ENCODE results near the gene JUND.
"Not testable (repeated sequence)": the region's sequence is repeated elsewhere in the genome, so short reads cannot be mapped to it uniquely, and the experiment has no call there.

The JUND gene

DNA sequence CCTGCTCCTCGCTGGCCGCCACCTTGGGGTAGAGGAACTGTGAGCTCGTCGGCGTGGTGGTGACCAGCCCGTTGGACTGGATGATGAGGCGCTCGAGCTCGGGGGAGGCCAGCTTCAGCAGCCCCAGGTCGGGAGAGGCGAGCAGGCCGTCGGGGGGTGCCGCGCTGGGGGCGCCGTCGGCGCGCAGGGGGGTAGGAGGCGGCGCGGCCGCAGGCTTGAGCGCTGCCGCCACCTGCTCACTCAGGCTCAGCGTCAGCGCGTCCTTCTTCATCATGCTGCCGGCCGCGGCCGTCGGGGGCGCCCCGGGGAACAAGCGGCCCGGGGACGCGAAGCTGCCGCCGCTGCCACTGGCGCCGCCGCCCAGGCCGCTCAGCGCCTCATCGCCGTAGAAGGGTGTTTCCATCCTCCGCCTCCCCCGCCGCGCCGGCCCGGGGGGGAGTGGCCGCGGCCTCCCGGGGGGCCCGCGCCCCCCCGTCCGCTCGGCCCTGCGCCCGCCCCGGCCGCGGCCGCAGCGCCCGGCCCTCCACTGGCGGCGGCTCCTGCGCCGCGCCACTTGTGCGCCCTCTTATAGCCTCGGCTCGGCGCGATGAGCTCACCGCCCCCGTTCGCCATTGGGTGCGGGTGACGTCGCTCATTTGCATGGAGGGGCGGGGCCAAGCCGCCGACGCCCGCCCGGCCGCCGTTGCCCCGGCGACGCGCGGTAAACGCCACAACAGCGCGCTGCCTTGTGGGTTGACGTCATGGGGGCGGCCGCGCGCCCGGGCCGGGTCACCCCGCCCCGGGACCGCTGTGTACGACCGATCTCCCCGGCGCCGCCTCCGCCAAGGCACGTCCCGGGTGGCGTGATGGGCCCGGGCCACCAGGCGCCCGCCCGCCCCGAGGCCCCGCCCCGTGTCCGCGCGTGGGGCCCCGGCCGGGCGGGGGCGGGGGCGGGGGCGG is at the start of gene JUND:
Gene JUND, minus strand, starts transcription at position 541 of the 939 bp plus-strand sequence. Its CDS starts 138 bp downstream, at position 403.
- DNase-seq: peak; percentile 98

DNA sequence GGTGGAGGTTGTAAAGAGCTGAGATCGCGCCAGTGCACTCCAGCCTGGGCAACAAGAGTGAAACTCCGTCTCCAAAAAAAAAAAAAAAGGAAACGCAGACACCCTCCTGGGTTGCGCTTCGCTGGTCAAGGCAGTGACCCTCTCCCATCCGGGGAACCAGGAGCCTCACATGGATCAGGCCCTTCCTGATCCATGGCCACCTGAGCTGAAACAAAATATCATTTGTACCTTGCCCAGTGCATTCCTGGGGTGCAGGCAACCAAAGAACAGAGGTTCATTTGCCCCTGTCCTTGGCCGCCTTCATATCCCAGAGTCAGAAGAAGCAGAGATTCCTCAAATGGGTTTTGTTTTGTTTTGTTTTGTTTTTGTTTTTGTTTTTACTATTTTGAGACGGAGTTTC is 49.4 kb upstream of the JUND start:
- DNase-seq: no peak

DNA sequence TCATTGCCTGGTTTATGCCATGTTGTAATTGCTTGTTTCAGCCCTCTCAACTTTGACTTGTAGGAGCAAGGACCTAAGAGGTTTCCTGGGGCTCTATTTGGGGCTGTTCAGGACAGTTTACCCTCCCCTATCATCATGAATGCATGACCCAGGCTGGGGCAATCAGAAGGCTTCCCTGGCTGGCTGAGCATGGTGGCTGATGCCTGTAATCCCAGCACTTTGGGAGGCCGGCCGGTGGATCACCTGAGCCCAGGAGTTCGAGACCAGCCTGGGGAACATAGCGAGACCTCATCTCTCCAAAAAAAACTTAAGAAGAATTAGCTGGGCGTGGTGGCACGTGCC is 47.6 kb upstream of the JUND start:
- no peak for DNase-seq

DNA sequence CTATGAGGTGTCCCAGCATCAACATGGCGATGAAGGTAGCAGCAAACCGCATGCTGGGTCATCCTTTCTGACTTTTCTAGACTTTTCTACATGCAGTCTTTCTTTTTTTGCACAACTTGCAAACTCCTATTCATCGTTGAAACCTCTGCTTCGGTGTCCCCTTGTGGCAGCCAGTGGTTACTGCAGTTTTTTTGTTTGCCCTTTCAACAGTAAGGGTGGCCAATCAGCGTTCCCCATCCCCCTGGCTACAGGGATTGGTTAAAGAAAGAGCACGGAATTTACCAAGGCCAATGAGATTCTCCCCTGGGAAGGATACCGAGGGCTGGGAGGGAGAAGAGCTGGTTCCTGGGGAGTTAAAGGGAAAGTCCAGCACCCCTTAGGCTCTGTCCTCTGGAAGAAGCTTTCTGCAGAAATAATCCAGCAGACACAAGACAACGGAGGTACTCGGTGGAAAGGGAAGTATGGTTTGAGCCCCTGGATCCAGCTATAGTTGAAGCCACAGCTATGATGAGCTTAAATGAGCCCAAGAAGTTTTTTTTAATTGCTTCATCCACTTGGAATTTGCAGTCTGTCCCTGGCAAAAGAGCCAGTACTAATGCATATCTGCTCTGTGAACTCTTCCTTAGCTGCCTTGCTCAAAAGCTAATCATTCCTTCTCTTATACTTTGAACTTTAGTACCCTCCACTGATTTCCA is 47.1 kb upstream of the JUND start:
- peak; percentile 91 for DNase-seq

DNA sequence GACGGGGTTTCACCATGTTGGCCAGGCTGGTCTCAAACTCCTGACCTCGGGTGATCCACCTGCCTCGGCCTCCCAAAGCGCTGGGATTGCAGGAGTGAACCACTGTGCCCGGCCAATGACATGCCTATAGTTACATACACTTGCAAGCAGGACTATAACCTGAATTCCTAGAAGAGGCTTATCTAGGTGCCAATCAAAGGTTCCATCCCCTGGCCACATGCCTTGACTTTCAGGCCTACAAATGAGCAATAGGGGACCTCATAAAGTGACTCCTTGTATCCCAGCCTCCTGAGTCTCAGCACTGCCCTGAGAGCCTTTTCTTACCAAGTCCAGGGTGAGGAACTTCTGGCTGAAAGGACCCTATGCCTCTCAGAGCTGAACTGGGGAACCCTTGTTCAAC is 45.4 kb upstream of the JUND start:
- no peak for DNase-seq

DNA sequence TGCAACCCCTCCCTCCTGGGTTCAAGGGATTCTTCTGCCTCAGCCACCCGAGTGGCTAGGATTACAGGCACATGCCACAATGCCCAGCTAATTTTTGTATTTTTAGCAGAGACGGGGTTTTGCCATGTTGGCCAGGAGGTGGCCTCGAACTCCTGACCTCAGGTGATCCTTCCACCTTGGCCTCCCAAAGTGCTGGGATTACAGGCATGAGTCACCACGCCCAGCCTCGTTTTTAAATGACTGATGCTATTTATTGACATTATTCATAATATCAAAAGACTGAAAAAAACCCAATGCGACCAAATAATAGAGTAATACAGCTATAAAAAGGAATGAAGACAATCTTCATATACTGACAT is 42.9 kb upstream of the JUND start:
- DNase-seq: not testable (repeated sequence)

DNA sequence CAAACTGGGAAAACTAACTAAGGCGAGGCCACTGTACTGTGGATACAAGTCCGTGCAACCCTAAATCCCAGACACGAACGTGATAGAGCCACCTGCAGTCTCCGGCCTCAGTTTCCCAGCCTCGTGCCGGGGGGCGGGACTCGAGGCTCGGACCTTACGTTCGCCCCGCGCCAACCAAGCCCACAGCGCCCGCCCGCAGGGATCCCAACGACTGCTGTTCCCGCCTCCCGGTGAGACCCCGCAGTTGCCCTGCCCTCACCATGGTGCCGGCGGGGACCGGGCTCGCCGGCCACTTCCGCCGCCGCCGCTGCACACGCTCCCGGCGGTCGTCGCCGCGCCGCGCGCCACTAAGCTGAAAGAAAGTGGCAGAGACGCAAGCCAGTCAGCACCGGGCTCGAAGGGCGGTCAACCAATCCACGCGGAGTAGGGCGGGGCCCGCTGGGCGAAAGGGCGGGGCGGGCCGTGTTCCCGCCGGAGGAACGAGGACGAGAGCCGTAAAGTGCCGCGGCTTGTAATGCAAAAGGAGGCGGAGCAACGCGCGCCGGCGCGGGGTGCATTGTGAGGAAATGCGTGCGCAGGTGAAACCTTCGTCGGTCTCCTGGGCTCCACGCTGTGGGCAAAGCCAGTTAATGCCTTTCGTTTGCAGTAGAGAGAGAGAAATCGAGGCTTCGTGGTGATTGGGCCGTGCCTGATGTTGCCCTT is 41.5 kb upstream of the JUND start, which contains the start of gene LSM4:
Gene LSM4, minus strand, starts transcription at position 318 of the 702 bp plus-strand sequence. Its CDS starts 56 bp downstream, at position 262.
- DNase-seq: peak; percentile 100

DNA sequence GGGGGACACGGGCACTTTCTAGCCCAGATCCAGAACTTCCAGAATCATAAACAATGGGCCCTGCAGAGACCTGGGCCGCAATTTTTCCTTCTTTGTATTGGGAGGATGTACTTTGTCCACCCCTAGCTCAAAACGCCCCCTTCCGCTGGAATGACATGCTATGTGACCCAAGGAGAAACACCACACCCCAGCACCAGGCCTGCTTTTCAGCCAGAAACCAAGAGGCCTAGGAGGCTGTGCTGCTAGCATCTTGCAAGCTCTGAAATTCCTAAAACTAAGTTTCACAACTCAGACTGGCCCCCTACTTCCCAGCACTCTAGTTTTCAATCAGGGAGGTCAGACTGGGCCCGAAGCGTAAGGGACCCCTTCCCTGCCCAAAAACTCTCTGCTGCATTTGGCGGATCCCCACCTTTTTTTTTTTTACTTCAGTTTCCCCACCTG is 40.9 kb upstream of the JUND start:
- DNase-seq: peak; percentile 76

DNA sequence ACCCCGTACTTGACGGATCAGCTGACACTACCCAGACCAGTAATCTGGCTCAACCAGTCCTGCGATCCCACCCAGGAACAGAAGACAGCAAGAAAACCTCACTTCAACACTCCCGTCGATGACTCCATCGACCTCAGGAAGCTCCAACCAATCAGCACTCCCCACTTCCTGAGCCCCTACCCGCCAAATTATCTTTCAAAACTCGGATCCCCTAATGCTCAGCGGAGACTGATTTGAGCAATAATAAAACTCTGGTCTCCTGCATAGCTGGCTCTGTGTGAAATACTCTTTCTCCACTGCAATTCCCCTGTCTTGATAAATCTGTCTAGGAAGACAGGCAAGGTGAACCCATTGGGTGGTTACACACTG is 40.3 kb upstream of the JUND start:
- no peak for DNase-seq

DNA sequence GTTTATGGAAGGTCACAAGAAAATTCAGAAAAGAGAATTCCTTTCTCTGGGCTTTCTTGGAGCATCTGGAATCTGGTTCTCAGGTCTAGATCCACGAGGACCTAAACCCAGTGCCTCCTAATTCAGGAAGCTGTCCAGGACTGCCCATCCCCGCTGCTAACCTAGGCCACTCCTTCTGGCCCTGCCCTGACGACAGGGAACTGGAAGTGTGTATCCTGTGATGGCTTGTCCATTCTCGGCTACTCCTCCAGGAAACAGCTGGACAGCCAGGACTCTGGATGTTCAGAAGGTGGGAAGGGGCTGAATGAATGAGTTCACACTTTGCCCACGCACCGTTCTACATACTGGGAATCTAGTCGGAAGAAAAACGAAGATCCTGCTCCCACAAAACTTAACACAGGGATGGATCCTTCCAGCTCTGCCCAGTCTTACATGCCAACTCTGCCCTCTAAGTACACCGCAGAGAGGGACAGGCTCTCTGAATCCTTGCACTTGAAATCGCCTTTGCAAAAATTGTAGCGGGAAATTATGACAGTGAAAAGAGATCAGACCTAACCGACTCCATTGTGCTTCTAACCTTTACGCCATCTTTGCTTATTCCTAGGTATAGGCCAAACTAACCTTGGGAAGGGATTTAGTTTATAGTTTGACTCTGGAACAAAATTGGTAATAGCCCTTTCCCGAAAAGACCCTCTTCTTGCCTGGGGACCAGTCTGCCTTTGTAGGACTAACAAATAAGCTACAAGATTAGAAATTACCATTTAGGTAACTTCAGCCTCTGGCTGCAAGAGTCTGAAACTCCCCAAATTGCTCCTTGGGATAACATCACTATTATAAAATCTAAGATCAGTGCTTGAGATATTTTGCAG is 39.7 kb upstream of the JUND start:
- no peak for DNase-seq

DNA sequence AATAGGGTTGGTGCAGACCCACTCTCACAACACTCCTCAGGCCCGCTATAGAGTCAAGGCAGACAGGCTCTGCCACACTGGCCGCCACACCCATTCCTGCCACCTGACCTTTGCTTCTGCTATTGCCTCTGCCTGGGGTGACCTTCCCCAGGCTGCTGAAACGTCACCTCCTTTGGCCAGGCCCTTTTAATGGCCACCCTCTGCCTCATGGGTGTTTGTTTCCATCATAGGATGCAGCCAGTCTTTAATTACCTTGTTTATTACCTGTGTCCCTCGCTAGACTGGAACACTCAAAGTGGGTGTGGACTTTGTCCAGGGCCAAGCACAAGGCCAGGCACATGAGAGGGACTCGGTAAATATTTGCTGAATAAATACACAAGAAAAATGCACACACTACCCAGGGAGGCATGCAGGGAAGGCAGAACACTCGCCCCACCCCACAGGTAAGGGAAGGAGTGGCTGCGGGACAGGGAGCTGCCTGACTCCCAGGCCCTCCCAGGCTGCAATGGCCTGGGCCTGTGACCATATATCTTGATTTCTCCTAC is 38.2 kb upstream of the JUND start:
- no peak for DNase-seq

DNA sequence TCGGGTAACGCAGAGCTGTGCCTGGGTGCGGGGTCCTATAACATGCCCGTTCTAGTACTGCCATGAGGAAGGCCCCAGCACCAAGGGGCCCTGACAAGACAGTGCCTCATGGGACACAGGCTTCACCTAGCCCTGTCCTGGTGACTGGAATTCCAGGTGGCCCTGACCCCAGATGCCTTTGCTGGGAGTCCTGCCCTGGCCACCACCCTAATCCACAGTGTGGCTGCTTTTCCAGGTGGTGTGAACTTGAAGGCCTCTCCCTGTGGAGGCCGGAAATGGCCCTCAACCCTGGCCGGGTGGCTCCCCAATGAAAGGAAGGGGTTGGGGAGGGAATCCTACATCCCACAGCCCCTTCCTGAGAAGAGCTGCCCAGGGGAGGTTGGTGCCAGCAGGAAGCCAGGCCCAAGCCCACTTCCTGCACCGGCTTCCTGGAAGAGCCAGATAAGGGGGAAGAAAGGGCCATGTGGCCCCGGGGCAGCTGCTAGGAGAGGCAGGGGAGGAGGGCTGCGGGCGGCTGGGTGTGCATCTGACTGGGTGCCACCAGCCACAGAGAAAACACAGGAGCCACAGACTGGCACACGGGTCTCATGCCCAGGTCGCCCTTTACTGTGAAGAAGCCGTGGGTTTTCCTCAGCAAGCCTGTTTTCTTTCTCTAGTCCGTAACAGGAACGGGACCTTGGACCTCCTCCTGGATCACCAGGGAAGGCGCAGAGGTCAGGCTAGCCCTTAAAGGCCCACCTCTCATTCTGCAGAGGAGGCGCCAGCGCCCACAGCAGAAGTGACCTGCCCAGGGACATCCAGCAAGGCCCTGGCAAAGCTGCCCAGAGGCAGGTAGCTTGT is 36.8 kb upstream of the JUND start:
- no peak for DNase-seq

DNA sequence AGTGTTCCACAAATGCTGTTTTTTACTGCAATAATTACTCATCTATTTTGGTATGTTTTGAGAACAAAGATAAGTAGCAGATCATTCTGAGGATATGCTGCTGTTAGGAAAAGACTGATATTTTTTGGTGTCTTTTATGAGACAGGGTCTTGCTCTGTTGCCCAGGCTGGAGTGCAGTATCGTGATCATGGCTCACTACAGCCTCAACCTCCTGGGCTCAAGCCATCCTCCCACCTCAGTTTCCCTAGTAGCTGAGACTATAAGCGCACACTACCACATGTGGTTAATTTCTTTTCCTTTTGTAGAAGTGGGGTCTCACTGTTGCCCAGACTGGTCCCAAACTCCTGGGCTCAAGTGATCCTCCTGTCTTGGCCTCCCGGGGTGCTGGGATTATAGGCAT is 32.0 kb upstream of the JUND start:
- no peak for DNase-seq

DNA sequence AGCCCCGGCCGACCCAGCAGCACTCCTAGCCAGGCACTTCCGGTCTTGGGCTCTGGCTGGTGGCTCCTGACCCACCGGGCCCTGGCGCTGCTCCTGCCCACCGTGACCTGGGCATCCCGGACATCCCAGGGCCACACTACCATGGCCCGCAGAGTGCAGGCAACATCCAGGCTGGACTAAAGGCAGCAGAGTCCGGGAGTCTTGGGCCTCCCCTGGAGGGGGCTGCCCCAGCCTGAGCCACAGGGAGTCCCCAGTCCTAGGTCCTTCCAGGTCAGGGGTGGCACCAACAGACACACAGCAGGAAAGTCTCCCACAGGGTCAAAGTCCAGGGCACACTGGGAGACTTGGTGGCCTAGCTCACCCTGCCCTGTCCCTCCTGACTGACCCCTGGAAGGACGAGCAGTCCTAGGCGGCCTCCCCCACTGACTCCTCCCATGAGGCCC is 30.7 kb upstream of the JUND start:
- DNase-seq: no peak

DNA sequence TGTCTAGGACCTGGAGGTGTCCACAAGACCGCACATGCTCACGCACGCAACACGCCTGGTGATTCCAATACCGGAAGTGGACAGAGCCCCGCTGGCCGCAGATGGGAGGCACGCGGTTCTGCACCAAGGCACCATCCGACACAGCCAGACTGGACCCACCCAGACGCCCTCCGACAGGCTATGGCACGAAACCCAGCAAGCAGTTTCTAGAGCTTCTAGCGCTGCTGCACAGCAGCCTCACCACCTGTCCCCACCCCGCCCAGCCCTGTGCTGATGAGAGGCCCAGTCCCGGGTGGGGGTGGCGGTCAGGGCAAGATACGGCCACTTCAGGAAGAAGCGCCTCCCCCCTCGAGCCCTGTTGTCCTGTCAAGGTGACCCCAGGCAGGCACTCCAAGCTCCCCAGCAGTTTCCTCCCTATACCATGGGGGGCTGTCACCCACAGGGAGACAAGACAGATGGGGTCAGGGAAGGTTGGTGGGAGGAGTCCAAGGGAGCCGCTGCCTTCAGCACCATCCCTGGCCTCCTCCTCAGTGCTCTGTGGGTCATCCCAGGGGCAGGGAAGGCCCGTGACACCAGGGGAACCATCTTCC is 30.2 kb upstream of the JUND start:
- DNase-seq: no peak

DNA sequence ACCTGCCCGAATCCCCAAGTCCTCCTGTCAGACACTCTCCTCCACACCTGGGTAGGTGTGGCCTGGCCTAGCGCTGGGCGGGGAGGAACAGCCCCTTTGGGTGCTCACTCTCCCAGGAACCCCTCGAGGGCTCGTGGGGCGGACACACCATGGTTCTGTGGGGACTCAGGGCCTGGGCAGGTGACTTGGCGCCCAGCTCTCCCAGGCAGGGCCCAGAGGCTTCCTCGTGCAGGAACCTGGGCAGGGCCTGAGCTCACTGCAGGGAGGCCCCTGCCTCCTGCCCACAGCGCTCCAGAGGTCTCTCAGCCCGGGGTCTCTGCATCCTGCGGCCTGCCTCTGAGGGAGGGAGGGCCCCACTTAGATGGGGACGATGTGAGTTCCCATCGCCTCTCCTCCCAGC is 29.5 kb upstream of the JUND start:
- no peak for DNase-seq

DNA sequence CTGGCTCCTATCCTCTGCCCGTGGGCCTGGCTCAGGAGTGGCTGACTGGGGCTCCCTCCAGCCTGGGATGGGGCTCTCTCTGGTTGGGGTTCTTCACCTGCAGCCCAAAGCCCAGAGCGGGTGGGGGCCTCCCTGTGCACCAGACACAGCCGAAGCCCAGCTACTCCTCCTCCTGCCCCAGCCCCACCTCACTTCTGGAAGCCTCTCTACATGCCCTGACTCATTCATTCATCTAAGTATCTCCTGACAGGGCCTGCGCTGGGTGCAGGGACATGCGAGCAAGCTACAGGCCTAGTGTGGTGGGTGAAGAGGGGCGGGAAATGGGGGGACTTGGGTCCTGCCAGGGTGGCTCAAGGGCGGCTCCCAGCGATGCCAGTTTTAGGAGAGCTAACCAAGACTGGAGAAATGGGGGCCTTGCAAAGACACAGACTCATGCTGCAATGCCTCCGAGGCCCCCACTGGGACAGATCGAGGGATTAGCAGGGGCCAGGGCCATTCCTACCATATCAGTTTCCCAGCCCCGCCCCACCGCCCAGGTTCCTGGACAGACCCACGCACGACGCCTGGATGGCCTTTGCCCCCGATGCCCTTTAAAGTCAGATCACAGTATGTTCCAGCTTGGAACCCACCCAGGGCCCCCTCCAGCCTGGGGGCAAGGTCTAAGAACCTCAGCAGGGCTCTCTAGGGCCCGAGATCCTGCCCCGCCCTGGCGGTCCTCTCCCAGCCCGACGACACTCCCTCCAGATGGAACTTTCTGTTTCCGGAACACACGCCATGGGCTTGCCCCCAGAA is 28.9 kb upstream of the JUND start:
- DNase-seq: no peak

DNA sequence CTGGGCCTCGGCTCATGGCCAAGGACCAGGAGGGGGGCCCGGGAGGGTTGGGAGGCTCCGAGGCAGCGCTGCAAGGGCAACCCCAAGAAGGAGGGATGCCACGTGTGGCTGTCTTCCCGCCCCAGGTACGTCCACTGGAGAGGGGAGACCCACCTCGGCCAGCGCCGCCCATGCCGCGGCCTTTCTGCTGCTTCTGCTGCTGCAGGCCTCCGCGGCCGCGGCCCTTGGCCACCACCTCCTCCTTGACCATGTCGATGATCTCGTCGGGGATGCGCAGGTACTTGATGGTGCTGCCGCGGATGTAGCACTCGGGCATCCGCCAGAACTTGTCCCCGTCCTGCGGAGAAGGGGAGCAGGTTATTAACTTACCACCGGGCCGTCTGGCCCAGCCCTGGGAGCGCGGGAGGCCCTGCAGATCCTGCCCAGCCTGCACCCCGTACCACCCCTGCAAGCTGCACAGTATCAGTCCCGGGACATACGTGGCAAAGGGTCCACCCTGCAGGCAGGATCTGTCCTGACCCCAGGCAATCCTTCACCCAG is 28.2 kb upstream of the JUND start:
- no peak for DNase-seq

DNA sequence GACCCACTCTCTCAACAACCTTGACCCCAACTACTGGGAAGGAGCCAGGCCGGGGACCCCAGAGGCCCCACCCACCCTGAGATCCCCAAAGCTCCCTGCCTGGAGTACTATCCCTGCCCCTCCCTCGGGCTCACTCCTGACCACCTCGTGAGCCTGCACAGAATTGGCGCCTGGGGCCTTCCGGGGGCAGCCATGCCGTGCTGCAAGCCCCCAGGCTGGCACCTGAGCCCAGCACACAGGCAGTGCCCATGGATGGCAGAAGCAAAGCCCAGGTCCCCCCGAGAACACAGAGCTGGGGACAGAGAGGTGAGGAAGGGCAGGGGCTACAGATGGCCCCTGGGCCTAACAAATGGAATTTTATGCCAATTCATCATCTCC is 27.5 kb upstream of the JUND start:
- no peak for DNase-seq

Measured in RPMI8226 (cell line).